Thoracic aorta (tissue), 2 donors: ENCODE measurements around the gene PANX2. TPM values are rescaled to one million over a fixed set of nuclear protein-coding genes. Genes with fewer than 3 reads are reported as not detected.

Source experiments
- ATAC-seq: fragments of 150-250 bp; one replicate; pipeline ENCODE4 v1.8.0; 2017; ENCODE audit warnings: low read depth; ENCODE audit not compliant: insufficient number of reproducible peaks, low FRiP score
- DNase-seq: peaks from one replicate; pipeline ENCODE4 v3.0.0-alpha.2; 2020; ENCODE audit warnings: low spot score
- H3K27ac ChIP-seq, 2 donors: fragments of 200-600 bp; sonication (generic); 1 replicate in 1 of 2; 2 replicates in 1 of 2; pipeline ENCODE4 v1.5.1; 2016; ENCODE audit warnings: mild to moderate bottlenecking in 2 of 2, moderate library complexity in 2 of 2
- H3K27me3 ChIP-seq: fragments of 200-600 bp; sonication (generic); replicated peaks from 2 replicates; pipeline ENCODE4 v1.6.0; 2016; ENCODE audit warnings: mild to moderate bottlenecking; ENCODE audit not compliant: insufficient read depth
- H3K36me3 ChIP-seq: fragments of 200-600 bp; sonication (generic); one replicate; pipeline ENCODE4 v1.5.1; 2016
- H3K4me1 ChIP-seq, 2 donors: fragments of 200-600 bp; sonication (generic); 1 replicate in 1 of 2; 2 replicates in 1 of 2; pipeline versions ENCODE4 v1.5.1 to v1.6.0; 2016; ENCODE audit warnings: low read depth in 2 of 2, mild to moderate bottlenecking in 1 of 2; ENCODE audit not compliant: control insufficient read depth in 1 of 2
- H3K4me3 ChIP-seq: fragments of 200-600 bp; sonication (generic); 2 replicates; pipeline ENCODE4 v1.5.1; 2016; ENCODE audit warnings: mild to moderate bottlenecking
- H3K9me3 ChIP-seq: fragments of 200-600 bp; sonication (generic); 2 replicates; pipeline ENCODE4 v1.5.1; 2016
- CTCF ChIP-seq: fragments of 200-600 bp; sonication (generic); IDR thresholded peaks from one replicate; pipeline ENCODE4 v1.5.1; 2019; ENCODE audit warnings: antibody characterized with exemption
- total RNA-seq, 2 donors: library from RNA; depleted of rRNA; stranded (reverse); fragments of >200 nt; gene quantifications; one replicate each; pipeline versions ENCODE4 v1.1.0 to v1.2.3, GENCODE V29; 2016

Gene PANX2
- total RNA-seq, 2 donors from 2014 or later = 2.5 to 4.1 TPM

GRCh38 chr22:50174382-50175190 lies 4.1 kb downstream of the PANX2 start:
- Histone ChIP-seq H3K27ac (no peak overlapping the region), H3K4me3 (no peak overlapping the region), H3K27me3 (no peaks in the 10 kb centered on the region), H3K36me3 (no peaks in the 10 kb centered on the region), H3K4me1 (peaks cover 0 to 8% of the 10 kb centered on the region in 2 donors), H3K9me3 (no peaks in the 10 kb centered on the region)
- no peak for TF ChIP-seq CTCF
- ATAC-seq = no peak
- DNase-seq = no peak

GRCh38 chr22:50175191-50175461 lies 4.6 kb downstream of the PANX2 start:
- H3K36me3 ChIP-seq = no peaks in the 10 kb centered on the region
- ATAC-seq (no peak), DNase-seq (no peak)
- no peaks in the 10 kb centered on the region for H3K9me3 ChIP-seq
- no peak overlapping the region for H3K27ac ChIP-seq
- peaks cover 0 to 8% of the 10 kb centered on the region in 2 donors for H3K4me1 ChIP-seq
- no peak for TF ChIP-seq CTCF
- H3K4me3 ChIP-seq = no peak overlapping the region
- H3K27me3 ChIP-seq = no peaks in the 10 kb centered on the region

- ATAC-seq = no peak
- no peak for DNase-seq
- no peak overlapping the region for H3K4me3 ChIP-seq
- H3K27me3 ChIP-seq = no peaks in the 10 kb centered on the region
- no peaks in the 10 kb centered on the region for H3K36me3 ChIP-seq
- TF ChIP-seq CTCF = no peak
- H3K27ac ChIP-seq = no peak overlapping the region
- H3K9me3 ChIP-seq = no peaks in the 10 kb centered on the region
- peaks cover 0 to 3% of the 10 kb centered on the region in 2 donors for H3K4me1 ChIP-seq
These were observed 5.7 kb downstream of the PANX2 start for GRCh38 chr22:50175921-50176849.

GRCh38 chr22:50176850-50177536 lies 6.5 kb downstream of the PANX2 start:
- DNase-seq (no peak), ATAC-seq (no peak)
- H3K4me1 ChIP-seq = no peaks in the 10 kb centered on the region
- no peaks in the 10 kb centered on the region for H3K27me3 ChIP-seq
- no peaks in the 10 kb centered on the region for H3K9me3 ChIP-seq
- H3K36me3 ChIP-seq = no peaks in the 10 kb centered on the region
- no peak for TF ChIP-seq CTCF
- no peak overlapping the region for H3K4me3 ChIP-seq
- H3K27ac ChIP-seq = no peak overlapping the region
